HepG2 (cell line): ENCODE results near the gene HDAC5.

Experiments
- BHLHE40 ChIP-seq: IDR thresholded peaks from 2 replicates; pipeline ENCODE4 v1.6.1; 2011; ENCODE audit warnings: low read length, improper control_type of control experiment
- ETV6 ChIP-seq: sonication (generic); formaldehyde crosslinking; conservative IDR thresholded peaks from 2 replicates; pipeline ENCODE4 v1.4.0; 2020; ENCODE audit warnings: missing genetic modification reagents
- MYC ChIP-seq: sonication (generic); formaldehyde crosslinking; IDR thresholded peaks from 2 replicates; pipeline ENCODE4 v1.9.0; 2021; ENCODE audit warnings: missing genetic modification reagents, borderline replicate concordance
- ZNF256 ChIP-seq: sonication (generic); formaldehyde crosslinking; conservative IDR thresholded peaks from 2 replicates; pipeline ENCODE4 v1.4.0; 2020; ENCODE audit warnings: missing genetic modification reagents
- ZNF777 ChIP-seq: sonication (generic); formaldehyde crosslinking; IDR thresholded peaks from 2 replicates; pipeline ENCODE4 v1.4.0; 2020; ENCODE audit warnings: missing genetic modification reagents
- TF ChIP-seq, protein P1 (sequence below): IDR thresholded peaks from 2 replicates; pipeline ENCODE4 v1.6.1; 2016; ENCODE audit warnings: low read depth, control low read depth

DNA sequence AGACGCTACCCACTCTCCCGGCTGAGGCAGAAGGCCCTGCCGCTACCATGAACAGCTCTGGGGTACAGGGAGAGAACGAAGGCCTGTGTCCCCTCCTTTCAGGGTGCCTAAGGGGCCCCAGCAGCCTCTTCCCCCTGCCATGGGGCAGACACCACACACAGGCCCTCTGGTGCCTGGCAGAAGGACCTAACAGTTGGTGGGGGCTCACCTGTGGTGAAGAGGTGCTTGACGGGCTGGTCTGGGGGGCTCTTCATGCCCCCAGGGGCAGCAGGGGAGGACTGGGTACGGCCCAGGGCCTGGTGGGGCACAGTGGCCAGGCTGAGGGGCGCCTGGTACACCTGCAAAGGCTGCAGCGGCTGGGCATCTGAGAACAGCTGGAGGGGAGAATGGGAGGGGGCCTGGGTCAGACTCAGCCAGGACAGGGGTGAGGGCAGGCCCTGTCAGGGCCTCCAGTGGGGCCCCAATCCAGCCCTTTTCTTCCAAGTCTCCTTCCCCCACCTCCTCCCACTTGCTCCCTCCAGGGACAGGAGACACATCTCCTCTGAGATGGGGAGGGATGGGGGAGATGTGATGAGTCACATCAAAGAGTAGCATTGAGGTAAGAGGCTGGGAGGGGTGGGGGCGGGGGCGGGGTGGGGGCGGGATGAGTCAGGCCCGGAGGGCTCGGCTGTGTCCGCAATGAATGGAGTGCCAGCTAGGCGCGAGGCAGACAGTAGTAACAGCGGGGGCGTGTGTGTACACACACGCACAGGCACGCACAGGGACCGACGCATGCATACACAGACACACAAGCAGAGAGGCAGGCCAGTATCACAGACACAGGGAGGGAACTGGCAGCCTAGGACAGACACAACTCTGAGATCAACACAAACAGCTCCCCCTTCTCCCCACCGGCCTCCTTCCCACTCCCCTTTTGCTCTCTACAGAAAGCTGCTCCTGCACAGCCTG lies 36.8 kb downstream of the HDAC5 start:
- TF ChIP-seq ZNF256 (CRISPR knock-in tag), result no peak
- TF ChIP-seq ETV6 (CRISPR knock-in tag), result no peak
- TF ChIP-seq ZNF777 (CRISPR knock-in tag), result no peak
- peak; percentile 75 for TF ChIP-seq BHLHE40
- no peak for TF ChIP-seq MYC (CRISPR knock-in tag)
- TF ChIP-seq, protein P1, sequence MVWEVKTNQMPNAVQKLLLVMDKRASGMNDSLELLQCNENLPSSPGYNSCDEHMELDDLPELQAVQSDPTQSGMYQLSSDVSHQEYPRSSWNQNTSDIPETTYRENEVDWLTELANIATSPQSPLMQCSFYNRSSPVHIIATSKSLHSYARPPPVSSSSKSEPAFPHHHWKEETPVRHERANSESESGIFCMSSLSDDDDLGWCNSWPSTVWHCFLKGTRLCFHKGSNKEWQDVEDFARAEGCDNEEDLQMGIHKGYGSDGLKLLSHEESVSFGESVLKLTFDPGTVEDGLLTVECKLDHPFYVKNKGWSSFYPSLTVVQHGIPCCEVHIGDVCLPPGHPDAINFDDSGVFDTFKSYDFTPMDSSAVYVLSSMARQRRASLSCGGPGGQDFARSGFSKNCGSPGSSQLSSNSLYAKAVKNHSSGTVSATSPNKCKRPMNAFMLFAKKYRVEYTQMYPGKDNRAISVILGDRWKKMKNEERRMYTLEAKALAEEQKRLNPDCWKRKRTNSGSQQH, result 0 out of 2 replicates have a peak, but pooled peaks have one; percentile 63
